HepG2 (cell line): Measurements from ENCODE around the gene BABAM2.

Experiments
- EED ChIP-seq: sonication (generic); formaldehyde crosslinking; IDR thresholded peaks from 2 replicates; pipeline ENCODE4 v1.5.0; 2020; ENCODE audit warnings: mild to moderate bottlenecking, missing genetic modification reagents
- EP300 ChIP-seq, 3 experiments: sonication (generic) in 1 of 3; formaldehyde crosslinking in 1 of 3; IDR thresholded peaks; 2 replicates each; pipeline versions ENCODE4 v1.5.1 to v1.6.1; 2011 to 2020; ENCODE audit warnings: low read depth in 2 of 3, low read length in 2 of 3, borderline replicate concordance in 1 of 3, improper control_type of control experiment in 1 of 3, mild to moderate bottlenecking in 1 of 3, missing genetic modification reagents in 1 of 3, moderate library complexity in 1 of 3
- FOSL1 ChIP-seq: sonication (generic); formaldehyde crosslinking; IDR thresholded peaks from 2 replicates; pipeline ENCODE4 v1.9.0; 2021; ENCODE audit warnings: missing genetic modification reagents, borderline replicate concordance
- JUN ChIP-seq: sonication (generic); formaldehyde crosslinking; IDR thresholded peaks from 2 replicates; pipeline ENCODE4 v1.4.0; 2020; ENCODE audit warnings: mild to moderate bottlenecking, missing genetic modification reagents
- KAT7 ChIP-seq: IDR thresholded peaks from 2 replicates; pipeline ENCODE4 v1.6.1; 2018; ENCODE audit warnings: borderline replicate concordance, missing compliant biosample characterization
- KDM1A ChIP-seq: IDR thresholded peaks from 2 replicates; pipeline ENCODE4 v1.6.1; 2016; ENCODE audit warnings: missing compliant biosample characterization
- TRIM24 ChIP-seq: sonication (generic); formaldehyde crosslinking; IDR thresholded peaks from 2 replicates; pipeline ENCODE4 v1.8.0; 2022; ENCODE audit warnings: mild to moderate bottlenecking, missing genetic modification reagents
- ZBTB10 ChIP-seq: sonication (generic); formaldehyde crosslinking; IDR thresholded peaks from 2 replicates; pipeline ENCODE4 v1.4.0; 2020; ENCODE audit warnings: missing genetic modification reagents, borderline replicate concordance
- ZBTB20 ChIP-seq: sonication (generic); formaldehyde crosslinking; IDR thresholded peaks from 2 replicates; pipeline ENCODE4 v1.8.1; 2023; ENCODE audit warnings: missing genetic modification reagents, low read depth, mild to moderate bottlenecking, borderline replicate concordance
- ZNF572 ChIP-seq: sonication (generic); formaldehyde crosslinking; IDR thresholded peaks from 2 replicates; pipeline ENCODE4 v1.5.1; 2020; ENCODE audit warnings: mild to moderate bottlenecking, missing genetic modification reagents
- ZNF670 ChIP-seq: sonication (generic); formaldehyde crosslinking; IDR thresholded peaks from 2 replicates; pipeline ENCODE4 v1.8.0; 2022; ENCODE audit warnings: mild to moderate bottlenecking, missing genetic modification reagents, borderline replicate concordance
- TF ChIP-seq, protein P1 (sequence below): sonication (generic); formaldehyde crosslinking; IDR thresholded peaks from 2 replicates; pipeline ENCODE4 v1.4.0; 2020; ENCODE audit warnings: mild to moderate bottlenecking, missing genetic modification reagents
- TF ChIP-seq, protein P2 (sequence below), 2 experiments: sonication (generic) in 1 of 2; formaldehyde crosslinking in 1 of 2; IDR thresholded peaks; 2 replicates each; pipeline versions ENCODE4 v1.4.0 to v1.6.1; 2016 to 2020; ENCODE audit warnings: borderline replicate concordance in 1 of 2, low read depth in 1 of 2, mild to moderate bottlenecking in 1 of 2, missing genetic modification reagents in 1 of 2

- TF ChIP-seq, protein P1, sequence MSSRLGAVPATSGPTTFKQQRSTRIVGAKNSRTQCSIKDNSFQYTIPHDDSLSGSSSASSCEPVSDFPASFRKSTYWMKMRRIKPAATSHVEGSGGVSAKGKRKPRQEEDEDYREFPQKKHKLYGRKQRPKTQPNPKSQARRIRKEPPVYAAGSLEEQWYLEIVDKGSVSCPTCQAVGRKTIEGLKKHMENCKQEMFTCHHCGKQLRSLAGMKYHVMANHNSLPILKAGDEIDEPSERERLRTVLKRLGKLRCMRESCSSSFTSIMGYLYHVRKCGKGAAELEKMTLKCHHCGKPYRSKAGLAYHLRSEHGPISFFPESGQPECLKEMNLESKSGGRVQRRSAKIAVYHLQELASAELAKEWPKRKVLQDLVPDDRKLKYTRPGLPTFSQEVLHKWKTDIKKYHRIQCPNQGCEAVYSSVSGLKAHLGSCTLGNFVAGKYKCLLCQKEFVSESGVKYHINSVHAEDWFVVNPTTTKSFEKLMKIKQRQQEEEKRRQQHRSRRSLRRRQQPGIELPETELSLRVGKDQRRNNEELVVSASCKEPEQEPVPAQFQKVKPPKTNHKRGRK (CRISPR knock-in tag) = no peak
- TF ChIP-seq EP300 (IDR thresholded peaks at IDR 0.05; ENCODE audit: low read depth in 2 of 2, low read length in 2 of 2) (no peak), EP300 (CRISPR knock-in tag; IDR thresholded peaks at IDR 0.05; ENCODE audit: borderline replicate concordance) (no peak), EED (no peak), FOSL1 (no peak), ZBTB20 (CRISPR knock-in tag) (no peak), TRIM24 (no peak), JUN (no peak), ZNF572 (CRISPR knock-in tag) (no peak), ZNF670 (no peak), ZBTB10 (CRISPR knock-in tag) (no peak), KAT7 (CRISPR knock-in tag) (no peak), KDM1A (CRISPR knock-in tag) (no peak)
- TF ChIP-seq, protein P2, sequence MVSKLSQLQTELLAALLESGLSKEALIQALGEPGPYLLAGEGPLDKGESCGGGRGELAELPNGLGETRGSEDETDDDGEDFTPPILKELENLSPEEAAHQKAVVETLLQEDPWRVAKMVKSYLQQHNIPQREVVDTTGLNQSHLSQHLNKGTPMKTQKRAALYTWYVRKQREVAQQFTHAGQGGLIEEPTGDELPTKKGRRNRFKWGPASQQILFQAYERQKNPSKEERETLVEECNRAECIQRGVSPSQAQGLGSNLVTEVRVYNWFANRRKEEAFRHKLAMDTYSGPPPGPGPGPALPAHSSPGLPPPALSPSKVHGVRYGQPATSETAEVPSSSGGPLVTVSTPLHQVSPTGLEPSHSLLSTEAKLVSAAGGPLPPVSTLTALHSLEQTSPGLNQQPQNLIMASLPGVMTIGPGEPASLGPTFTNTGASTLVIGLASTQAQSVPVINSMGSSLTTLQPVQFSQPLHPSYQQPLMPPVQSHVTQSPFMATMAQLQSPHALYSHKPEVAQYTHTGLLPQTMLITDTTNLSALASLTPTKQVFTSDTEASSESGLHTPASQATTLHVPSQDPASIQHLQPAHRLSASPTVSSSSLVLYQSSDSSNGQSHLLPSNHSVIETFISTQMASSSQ (IDR thresholded peaks at IDR 0.05; ENCODE audit: low read depth) = no peak
- TF ChIP-seq, protein P2 (CRISPR knock-in tag; IDR thresholded peaks at IDR 0.05; ENCODE audit: borderline replicate concordance) = no peak
Measured at GRCh38 chr2:28055325-28055970, 164.9 kb downstream of the BABAM2 start.
